Tibial artery (tissue), 4 donors: ENCODE results near the gene CHST11.

Experiments
- DNase-seq, 2 donors: peaks; one replicate each; pipeline ENCODE4 v3.0.0-alpha.2; 2019
- H3K27ac ChIP-seq, 2 donors: fragments of 200-600 bp; sonication (generic) in 1 of 2; 1 replicate in 1 of 2; 2 replicates in 1 of 2; pipeline ENCODE4 v1.5.1; 2018 to 2019; ENCODE audit warnings: mild to moderate bottlenecking in 1 of 2
- H3K27me3 ChIP-seq, 2 donors: fragments of 200-600 bp; sonication (generic) in 1 of 2; one replicate each; pipeline versions ENCODE4 v1.5.1 to v1.6.0; 2016 to 2019
- H3K36me3 ChIP-seq, 3 donors: fragments of 200-600 bp; sonication (generic) in 2 of 3; one replicate each; pipeline ENCODE4 v1.5.1; 2016 to 2019; ENCODE audit warnings: mild to moderate bottlenecking in 2 of 3
- H3K4me1 ChIP-seq, 4 donors: fragments of 200-600 bp; sonication (generic) in 2 of 4; 1 replicate in 3 of 4; 2 replicates in 1 of 4; pipeline ENCODE4 v1.5.1; 2016 to 2019
- H3K4me3 ChIP-seq, 2 donors: fragments of 200-600 bp; sonication (generic) in 1 of 2; 1 replicate in 1 of 2; 2 replicates in 1 of 2; pipeline ENCODE4 v1.5.1; 2018 to 2019; ENCODE audit warnings: mild to moderate bottlenecking in 2 of 2
- H3K9me3 ChIP-seq, 3 donors: fragments of 200-600 bp; sonication (generic) in 1 of 3; one replicate each; pipeline ENCODE4 v1.5.1; 2016 to 2019
- CTCF ChIP-seq, 2 experiments: fragments of 200-600 bp in 1 of 2; fragments of 450-650 bp in 1 of 2; IDR thresholded peaks; one replicate each; pipeline ENCODE4 v1.5.1; 2017 to 2019; ENCODE audit warnings: antibody characterized with exemption in 2 of 2, mild to moderate bottlenecking in 1 of 2, moderate library complexity in 1 of 2
- intact Hi-C: fragments of 100-400 bp; cut with DNase I; formaldehyde crosslinking; loops from one replicate; pipeline ENCODE4 v1.15.0; 2023; ENCODE audit warnings: low total_unique reads

Gene CHST11

GRCh38 chr12:104763168-104763805 lies 306.5 kb downstream of the CHST11 start:
- intact Hi-C loops, result no loop called here
- Histone ChIP-seq H3K27ac (no peak overlapping the region), H3K27me3 (no peaks in the 10 kb centered on the region), H3K4me1 (no peaks in the 10 kb centered on the region), H3K36me3 (no peaks in the 10 kb centered on the region), H3K9me3 (no peaks in the 10 kb centered on the region), H3K4me3 (no peak overlapping the region)
- TF ChIP-seq CTCF (IDR thresholded peaks at IDR 0.05), result no peak
- no peak for DNase-seq

GRCh38 chr12:104764225-104765091 lies 307.7 kb downstream of the CHST11 start:
- no peaks in the 10 kb centered on the region for H3K27me3 ChIP-seq
- H3K27ac ChIP-seq, result no peak overlapping the region
- no peak for TF ChIP-seq CTCF (IDR thresholded peaks at IDR 0.05)
- no peak overlapping the region for H3K4me3 ChIP-seq
- H3K9me3 ChIP-seq, result no peaks in the 10 kb centered on the region
- H3K36me3 ChIP-seq, result no peaks in the 10 kb centered on the region
- intact Hi-C loops, result no loop called here
- no peak for DNase-seq
- H3K4me1 ChIP-seq, result no peaks in the 10 kb centered on the region

GRCh38 chr12:104767261-104767660 lies 310.5 kb downstream of the CHST11 start:
- DNase-seq, result no peak
- Histone ChIP-seq H3K9me3 (peaks cover 0 to 3% (median 3%) of the 10 kb centered on the region in 3 donors), H3K27me3 (no peaks in the 10 kb centered on the region), H3K27ac (no peak overlapping the region), H3K36me3 (no peaks in the 10 kb centered on the region), H3K4me1 (no peaks in the 10 kb centered on the region), H3K4me3 (no peak overlapping the region)
- intact Hi-C loops, result no loop called here
- no peak for TF ChIP-seq CTCF (IDR thresholded peaks at IDR 0.05)

- no peak for DNase-seq
- intact Hi-C loops, result no loop called here
Measured at GRCh38 chr12:104768033-104768432, 311.3 kb downstream of the CHST11 start.

GRCh38 chr12:104769144-104769561 lies 312.4 kb downstream of the CHST11 start:
- DNase-seq, result no peak
- no peaks in the 10 kb centered on the region for H3K27me3 ChIP-seq
- no peak overlapping the region for H3K27ac ChIP-seq
- intact Hi-C loops, result no loop called here
- no peaks in the 10 kb centered on the region for H3K4me1 ChIP-seq
- H3K9me3 ChIP-seq, result peaks cover 0 to 22% (median 19%) of the 10 kb centered on the region in 3 donors
- H3K36me3 ChIP-seq, result peaks cover 0 to 4% (median 0%) of the 10 kb centered on the region in 3 donors
- H3K4me3 ChIP-seq, result no peak overlapping the region
- TF ChIP-seq CTCF (IDR thresholded peaks at IDR 0.05), result no peak

More at GRCh38 chr12:104768033-104768432, 311.3 kb downstream of the CHST11 start:
- Histone ChIP-seq H3K9me3 (peaks cover 0 to 11% (median 11%) of the 10 kb centered on the region in 3 donors), H3K4me3 (no peak overlapping the region), H3K27ac (no peak overlapping the region), H3K36me3 (peaks cover 0 to 4% (median 0%) of the 10 kb centered on the region in 3 donors), H3K4me1 (no peaks in the 10 kb centered on the region), H3K27me3 (no peaks in the 10 kb centered on the region)
- no peak for TF ChIP-seq CTCF (IDR thresholded peaks at IDR 0.05)
